Measurements from ENCODE around the gene BRCA2. TPM values are rescaled to one million over a fixed set of nuclear protein-coding genes. Genes with fewer than 3 reads are reported as not detected.

BRCA2 gene
- total RNA-seq, 1 donor from 2014 or later, result 0.38 TPM

GRCh38 chr13:32302461-32302860 lies 12.8 kb upstream of the BRCA2 start:
- Histone ChIP-seq H3K4me1 (no peaks in the 10 kb centered on the region), H3K36me3 (peaks cover 7% of the 10 kb centered on the region), H3K9me3 (replicated peaks) (no peaks in the 10 kb centered on the region), H3K4me3 (no peak overlapping the region), H3K27me3 (ENCODE audit: low read depth) (no peaks in the 10 kb centered on the region), H3K27ac (replicated peaks) (no peak overlapping the region)
- no peak for TF ChIP-seq CTCF (IDR thresholded peaks at IDR 0.05; ENCODE audit: borderline replicate concordance)
- DNase-seq, result no peak
- intact Hi-C loops (cut with micrococcal nuclease), result loop anchor here (10.0 kb wide), 1 partner anchor 388 kb away; no protein-coding TSS in a partner anchor

GRCh38 chr13:32305646-32306045 lies 9.7 kb upstream of the BRCA2 start:
- no peaks in the 10 kb centered on the region for H3K36me3 ChIP-seq
- peaks cover 4% of the 10 kb centered on the region for H3K4me1 ChIP-seq
- no peaks in the 10 kb centered on the region for H3K9me3 ChIP-seq (replicated peaks)
- intact Hi-C loops (cut with micrococcal nuclease), result loop anchor here (10.0 kb wide), 1 partner anchor 391 kb away; no protein-coding TSS in a partner anchor
- no peak overlapping the region for H3K27ac ChIP-seq (replicated peaks)
- no peaks in the 10 kb centered on the region for H3K27me3 ChIP-seq (ENCODE audit: low read depth)
- no peak for DNase-seq
- H3K4me3 ChIP-seq, result no peak overlapping the region
- no peak for TF ChIP-seq CTCF (IDR thresholded peaks at IDR 0.05; ENCODE audit: borderline replicate concordance)

- no peak for TF ChIP-seq CTCF (IDR thresholded peaks at IDR 0.05; ENCODE audit: borderline replicate concordance)
- Histone ChIP-seq H3K4me3 (peak overlapping the region; percentile 48), H3K9me3 (replicated peaks) (no peaks in the 10 kb centered on the region), H3K27ac (replicated peaks) (peak overlapping the region; percentile 17), H3K36me3 (no peaks in the 10 kb centered on the region), H3K4me1 (peaks cover 4% of the 10 kb centered on the region), H3K27me3 (ENCODE audit: low read depth) (no peaks in the 10 kb centered on the region)
- intact Hi-C loops (cut with micrococcal nuclease), result loop anchor here (10.0 kb wide), 2 partner anchors 295 to 395 kb away; no protein-coding TSS in a partner anchor
- DNase-seq, result no peak
These were observed 5.8 kb upstream of the BRCA2 start for GRCh38 chr13:32309312-32310133.

DNA sequence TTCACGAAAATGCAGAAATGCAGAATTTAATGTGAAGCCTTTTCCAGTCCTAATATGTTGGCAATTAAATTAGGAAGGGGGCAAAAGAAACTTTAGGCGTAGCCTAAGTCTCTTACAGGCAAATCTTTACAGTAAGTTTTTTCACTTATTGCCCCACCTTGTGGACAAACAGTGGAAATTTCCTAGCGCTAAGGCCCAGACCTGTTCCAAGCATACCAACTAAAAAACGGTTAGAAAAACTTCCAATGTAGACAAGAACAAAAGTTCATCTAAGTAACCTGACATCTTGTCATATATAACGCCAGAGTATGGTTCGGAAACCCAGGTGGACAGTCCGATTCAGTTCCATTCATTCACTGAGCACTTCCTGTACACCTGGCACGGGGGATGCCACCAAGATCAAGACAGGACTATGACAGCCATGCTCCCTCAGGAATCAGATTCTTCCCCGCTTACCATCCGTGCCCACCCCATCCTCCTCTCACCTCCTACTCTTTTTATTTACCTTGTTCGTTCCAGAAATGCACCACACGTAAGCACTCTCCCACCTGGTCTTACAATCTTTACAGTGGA lies 5.1 kb upstream of the BRCA2 start:
- intact Hi-C loops (cut with micrococcal nuclease), result loop anchor here (10.0 kb wide), 1 partner anchor 295 kb away; no protein-coding TSS in a partner anchor
- peak; percentile 86 for TF ChIP-seq CTCF (IDR thresholded peaks at IDR 0.05; ENCODE audit: borderline replicate concordance)
- Histone ChIP-seq H3K36me3 (no peaks in the 10 kb centered on the region), H3K27me3 (ENCODE audit: low read depth) (no peaks in the 10 kb centered on the region), H3K4me1 (peaks cover 10% of the 10 kb centered on the region), H3K27ac (replicated peaks) (peak overlapping the region; percentile 17), H3K4me3 (peak overlapping the region; percentile 48), H3K9me3 (replicated peaks) (no peaks in the 10 kb centered on the region)
- no peak for DNase-seq

- TF ChIP-seq CTCF (IDR thresholded peaks at IDR 0.05; ENCODE audit: borderline replicate concordance), result no peak
- intact Hi-C loops (cut with micrococcal nuclease), result loop anchor here (10.0 kb wide), 1 partner anchor 297 kb away; no protein-coding TSS in a partner anchor
- Histone ChIP-seq H3K27me3 (ENCODE audit: low read depth) (no peaks in the 10 kb centered on the region), H3K4me3 (no peak overlapping the region), H3K9me3 (replicated peaks) (no peaks in the 10 kb centered on the region), H3K4me1 (peaks cover 19% of the 10 kb centered on the region), H3K27ac (replicated peaks) (no peak overlapping the region), H3K36me3 (no peaks in the 10 kb centered on the region)
- DNase-seq, result no peak
These were observed 4.0 kb upstream of the BRCA2 start for GRCh38 chr13:32311188-32311897.
